Right lobe of liver (tissue), 6 donors: ENCODE results near the gene C18orf63. TPM values are rescaled to one million over a fixed set of nuclear protein-coding genes. Genes with fewer than 3 reads are reported as not detected.

Experiments used
- ATAC-seq, 4 donors: fragments of 200-7000 bp; cut with Tn5 transposase; one replicate each; pipeline ENCODE4 v1.9.1; 2020; ENCODE audit warnings: mild to moderate bottlenecking in 4 of 4, moderate library complexity in 4 of 4
- DNase-seq, 3 donors: peaks; one replicate each; pipeline ENCODE4 v3.0.0-alpha.2; 2020
- H3K27ac ChIP-seq, 3 donors: fragments of 200-600 bp; one replicate each; pipeline ENCODE4 v1.8.0; 2022
- H3K27me3 ChIP-seq, 2 donors: fragments of 200-600 bp; one replicate each; pipeline ENCODE4 v1.8.0; 2022
- H3K36me3 ChIP-seq, 4 donors: fragments of 200-600 bp; sonication (generic) in 1 of 4; one replicate each; pipeline versions ENCODE4 v1.5.1 to v1.8.0; 2017 to 2022; ENCODE audit warnings: control low read depth in 1 of 4
- H3K4me1 ChIP-seq, 4 donors: fragments of 200-600 bp; sonication (generic) in 1 of 4; one replicate each; pipeline versions ENCODE4 v1.5.1 to v1.8.0; 2017 to 2022; ENCODE audit warnings: control low read depth in 1 of 4
- H3K4me3 ChIP-seq, 3 donors: fragments of 200-600 bp; one replicate each; pipeline ENCODE4 v1.8.0; 2022
- H3K9me3 ChIP-seq, 4 donors: fragments of 200-600 bp; sonication (generic) in 1 of 4; one replicate each; pipeline versions ENCODE4 v1.5.1 to v1.8.0; 2017 to 2022; ENCODE audit warnings: control low read depth in 1 of 4
- POLR2A ChIP-seq: fragments of 450-650 bp; IDR thresholded peaks from one replicate; pipeline ENCODE4 v1.6.1; 2017; ENCODE audit warnings: antibody characterized with exemption, mild to moderate bottlenecking
- WGBS: methylation state at CpG from one replicate; pipeline ENCODE4 v1.1.6; 2018; ENCODE audit warnings: low coverage, low lambda C conversion rate; ENCODE audit not compliant: insufficient coverage; ENCODE audit errors: missing lambda C conversion rate; 5-methylcytosine and 5-hydroxymethylcytosine counted together
- intact Hi-C, 2 donors: fragments of 100-400 bp; cut with DNase I; formaldehyde crosslinking; loops; one replicate each; pipeline versions ENCODE4 v1.11.2 to v1.14.1; 2022
- total RNA-seq, 6 experiments: library from RNA; depleted of rRNA in 2 of 6; stranded (reverse); fragments of >200 nt in 2 of 6; fragmentation: NEBNext Ultra II Directional in 3 of 6; extraction: Animal tissue kit (Norgen Biotek cat#: 25700) in 3 of 6; gene quantifications; one replicate each; pipeline versions ENCODE4 v1.1.0 to v1.2.4, GENCODE V29; 2016 to 2023
- TF ChIP-seq, protein P1 (sequence below), 4 donors: fragments of 200-600 bp in 3 of 4; fragments of 450-650 bp in 1 of 4; IDR thresholded peaks; one replicate each; pipeline versions ENCODE4 v1.5.1 to v1.8.0; 2016 to 2022; ENCODE audit warnings: antibody characterized with exemption in 4 of 4, mild to moderate bottlenecking in 2 of 4
- donor health status: DM: no; HTN: yes; CAD: no.
- donor health status: DM: no; HTN: no; CAD: no.
- donor health status: DM: no; HTN: no; CAD: no.
- donor health status: DM: no; HTN: yes; CAD: no.
- donor health status: DM: no; HTN: yes; CAD: no.

Gene C18orf63
- total RNA-seq, 6 experiments from 2014 or later = not detected

DNA sequence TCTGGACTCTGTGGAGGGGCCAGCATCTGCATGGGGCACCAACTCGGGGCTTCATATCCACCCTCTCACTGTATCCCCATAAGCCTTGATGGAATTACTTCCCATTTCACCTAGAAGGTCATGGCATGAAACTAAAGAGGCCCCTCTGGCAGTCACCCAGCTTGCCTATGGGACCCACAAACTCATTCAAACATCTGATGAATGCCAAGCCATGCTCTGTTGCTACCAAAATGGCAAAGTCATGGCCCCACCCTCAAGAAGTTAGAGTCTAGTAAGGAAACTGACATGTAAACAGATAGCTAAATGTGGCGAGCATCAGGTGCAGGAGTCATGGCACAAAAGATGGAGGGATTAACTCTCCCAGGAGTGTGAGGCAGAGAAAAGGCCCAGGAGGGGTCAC lies 38.3 kb upstream of the C18orf63 start:
- no peak for ATAC-seq
- H3K36me3 ChIP-seq = peaks cover 0 to 44% (median 7%) of the 10 kb centered on the region in 4 donors
- TF ChIP-seq, protein P1, sequence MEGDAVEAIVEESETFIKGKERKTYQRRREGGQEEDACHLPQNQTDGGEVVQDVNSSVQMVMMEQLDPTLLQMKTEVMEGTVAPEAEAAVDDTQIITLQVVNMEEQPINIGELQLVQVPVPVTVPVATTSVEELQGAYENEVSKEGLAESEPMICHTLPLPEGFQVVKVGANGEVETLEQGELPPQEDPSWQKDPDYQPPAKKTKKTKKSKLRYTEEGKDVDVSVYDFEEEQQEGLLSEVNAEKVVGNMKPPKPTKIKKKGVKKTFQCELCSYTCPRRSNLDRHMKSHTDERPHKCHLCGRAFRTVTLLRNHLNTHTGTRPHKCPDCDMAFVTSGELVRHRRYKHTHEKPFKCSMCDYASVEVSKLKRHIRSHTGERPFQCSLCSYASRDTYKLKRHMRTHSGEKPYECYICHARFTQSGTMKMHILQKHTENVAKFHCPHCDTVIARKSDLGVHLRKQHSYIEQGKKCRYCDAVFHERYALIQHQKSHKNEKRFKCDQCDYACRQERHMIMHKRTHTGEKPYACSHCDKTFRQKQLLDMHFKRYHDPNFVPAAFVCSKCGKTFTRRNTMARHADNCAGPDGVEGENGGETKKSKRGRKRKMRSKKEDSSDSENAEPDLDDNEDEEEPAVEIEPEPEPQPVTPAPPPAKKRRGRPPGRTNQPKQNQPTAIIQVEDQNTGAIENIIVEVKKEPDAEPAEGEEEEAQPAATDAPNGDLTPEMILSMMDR (IDR thresholded peaks at IDR 0.05) = no peak
- TF ChIP-seq POLR2A = no peak
- no peaks in the 10 kb centered on the region for H3K9me3 ChIP-seq
- H3K27me3 ChIP-seq = no peaks in the 10 kb centered on the region
- WGBS = 67% methylated on average over 2 of the region's 2 CpGs
- peaks cover 7 to 99% (median 45%) of the 10 kb centered on the region in 4 donors for H3K4me1 ChIP-seq
- peak overlapping the region; percentile 31 to 84 (median 63) for H3K27ac ChIP-seq
- no peak for DNase-seq
- intact Hi-C loops = no loop called here
- no peak overlapping the region for H3K4me3 ChIP-seq

DNA sequence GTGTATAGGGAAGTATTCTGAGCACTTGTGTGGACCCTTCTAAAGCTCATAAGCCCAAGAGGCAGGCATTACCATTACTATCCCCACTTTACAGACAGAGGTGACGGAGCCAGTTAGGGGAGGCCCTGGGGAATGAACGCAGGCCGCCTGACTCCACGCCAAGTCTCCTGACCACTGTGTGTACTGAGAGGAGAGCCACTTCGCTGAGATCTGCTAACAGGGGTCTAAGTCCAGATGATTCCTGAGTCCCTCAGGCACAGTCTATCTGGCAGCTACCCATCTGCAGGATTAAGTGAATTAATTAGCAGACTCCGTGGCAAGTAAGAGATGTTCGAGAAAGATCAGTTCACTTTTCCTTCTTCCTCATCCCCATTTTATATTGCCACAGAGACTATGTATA lies 37.6 kb upstream of the C18orf63 start:
- H3K27ac ChIP-seq = peak overlapping the region; percentile 31 to 84 (median 63)
- TF ChIP-seq, protein P1 (IDR thresholded peaks at IDR 0.05) = no peak
- no peak for TF ChIP-seq POLR2A
- peaks cover 9 to 99% (median 43%) of the 10 kb centered on the region in 4 donors for H3K4me1 ChIP-seq
- ATAC-seq = peak; percentile 52 to 76 (median 68)
- H3K9me3 ChIP-seq = no peaks in the 10 kb centered on the region
- H3K36me3 ChIP-seq = peaks cover 0 to 44% (median 7%) of the 10 kb centered on the region in 4 donors
- DNase-seq = peak; percentile 77 to 90 (median 87)
- no peaks in the 10 kb centered on the region for H3K27me3 ChIP-seq
- intact Hi-C loops = no loop called here
- 35% methylated on average over 4 of the region's 7 CpGs for WGBS
- H3K4me3 ChIP-seq = peak overlapping the region in 1 of 3 donors; percentile 2

DNA sequence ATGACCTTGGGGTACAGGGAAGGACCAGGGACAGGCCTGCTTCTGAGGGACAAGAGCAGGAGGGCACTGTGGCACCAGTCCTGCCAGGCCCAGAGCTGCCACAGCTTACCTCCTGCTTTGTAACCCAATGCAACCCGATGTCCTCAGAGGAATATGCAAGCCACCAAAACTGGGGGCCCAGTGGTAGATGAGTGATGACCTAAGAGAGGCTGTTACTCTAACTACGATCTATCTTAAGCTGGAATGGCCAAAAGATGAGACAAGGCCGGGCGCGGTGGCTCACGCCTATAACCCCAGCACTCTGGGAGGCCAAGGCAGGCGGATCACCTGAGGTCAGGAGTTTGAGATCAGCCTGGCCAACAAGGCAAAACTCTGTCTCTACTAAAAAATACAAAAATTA lies 36.7 kb upstream of the C18orf63 start:
- TF ChIP-seq, protein P1 (IDR thresholded peaks at IDR 0.05) = no peak
- no peak for TF ChIP-seq POLR2A
- Histone ChIP-seq H3K27me3 (no peaks in the 10 kb centered on the region), H3K9me3 (no peaks in the 10 kb centered on the region), H3K4me1 (peaks cover 9 to 97% (median 46%) of the 10 kb centered on the region in 4 donors), H3K4me3 (peak overlapping the region in 1 of 3 donors; percentile 2), H3K36me3 (peaks cover 0 to 40% (median 4%) of the 10 kb centered on the region in 4 donors), H3K27ac (peak overlapping the region in 2 of 3 donors; percentile 63 to 84)
- 30% methylated on average over 6 of the region's 7 CpGs for WGBS
- DNase-seq (no peak), ATAC-seq (no peak)
- intact Hi-C loops = no loop called here

DNA sequence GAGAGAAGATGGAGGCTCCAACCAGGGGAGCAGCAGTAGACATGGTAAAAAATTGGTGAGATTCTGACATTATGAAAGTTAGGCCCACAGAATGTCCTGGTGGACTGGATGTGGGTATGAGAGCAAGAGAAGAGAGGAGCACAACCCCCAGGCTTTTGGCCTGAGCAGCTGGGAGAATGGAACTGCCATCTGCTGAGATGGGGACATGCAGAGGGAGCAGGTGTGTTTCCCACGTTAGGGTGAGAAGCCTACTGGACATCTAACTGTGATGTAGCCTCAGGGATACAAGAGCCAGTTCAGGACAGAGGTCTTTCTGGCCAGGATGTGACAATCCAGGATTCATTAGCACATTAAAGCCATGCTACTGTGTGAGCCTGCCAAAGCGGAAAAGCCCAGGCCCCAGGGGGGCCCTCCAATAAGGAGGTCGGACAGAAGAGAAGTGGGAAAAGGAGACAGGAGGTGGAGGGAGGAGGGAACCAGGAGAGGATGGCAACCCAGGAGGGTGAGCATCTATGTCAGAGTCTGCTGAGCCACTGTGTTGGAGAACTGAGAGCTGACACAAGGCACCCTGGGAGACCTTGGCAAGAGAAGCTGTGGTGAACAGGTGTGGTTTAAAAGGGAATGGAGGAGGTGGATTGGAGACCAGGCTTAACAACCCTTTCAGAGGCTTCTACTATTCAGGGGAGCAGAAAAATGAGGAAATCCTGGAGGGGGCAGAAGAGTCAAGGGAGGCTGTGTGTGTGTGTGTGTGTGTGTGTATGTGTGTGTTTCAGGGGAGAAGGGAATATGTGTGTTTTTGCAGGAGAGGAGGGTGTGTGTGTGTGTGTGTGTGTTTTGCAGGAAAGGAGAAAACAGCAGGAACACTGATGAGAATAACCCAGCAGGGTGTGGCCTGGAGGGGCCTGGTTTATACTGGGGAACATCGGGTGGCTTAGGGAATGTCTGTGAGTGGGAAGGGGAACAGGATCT lies 34.3 kb upstream of the C18orf63 start:
- Histone ChIP-seq H3K27me3 (no peaks in the 10 kb centered on the region), H3K36me3 (peaks cover 0 to 26% (median 4%) of the 10 kb centered on the region in 4 donors), H3K4me1 (peaks cover 9 to 93% (median 50%) of the 10 kb centered on the region in 4 donors), H3K27ac (peak overlapping the region; percentile 83 to 95 (median 89)), H3K9me3 (no peaks in the 10 kb centered on the region), H3K4me3 (peak overlapping the region in 2 of 3 donors; percentile 33 to 95)
- ATAC-seq (no peak), DNase-seq (no peak)
- intact Hi-C loops = loop anchor here in 1 of 2 donors (10.0 kb wide), 1 partner anchor 66 kb away; no protein-coding TSS in a partner anchor
- TF ChIP-seq POLR2A = no peak
- TF ChIP-seq, protein P1 (IDR thresholded peaks at IDR 0.05) = no peak
- 23% methylated on average over 3 of the region's 4 CpGs for WGBS
